Suprapubic skin (tissue), 4 donors: Measurements from ENCODE around the gene IKZF5. TPM values are rescaled to one million over a fixed set of nuclear protein-coding genes. Genes with fewer than 3 reads are reported as not detected.

Source experiments
- DNase-seq, 2 donors: peaks; one replicate each; pipeline ENCODE4 v3.0.0-alpha.2; 2019; ENCODE audit warnings: low spot score in 2 of 2
- H3K27ac ChIP-seq: fragments of 200-600 bp; sonication (generic); one replicate; pipeline ENCODE4 v1.5.1; 2019
- H3K27me3 ChIP-seq: fragments of 200-600 bp; sonication (generic); one replicate; pipeline ENCODE4 v1.5.1; 2019
- H3K36me3 ChIP-seq: fragments of 200-600 bp; sonication (generic); one replicate; pipeline ENCODE4 v1.5.1; 2019
- H3K4me1 ChIP-seq: fragments of 200-600 bp; sonication (generic); one replicate; pipeline ENCODE4 v1.5.1; 2019
- H3K4me3 ChIP-seq: fragments of 200-600 bp; sonication (generic); one replicate; pipeline ENCODE4 v1.5.1; 2019; ENCODE audit warnings: mild to moderate bottlenecking
- H3K9me3 ChIP-seq: fragments of 200-600 bp; sonication (generic); one replicate; pipeline ENCODE4 v1.5.1; 2019
- CTCF ChIP-seq, 2 donors: fragments of 200-600 bp in 1 of 2; fragments of 450-650 bp in 1 of 2; sonication (generic) in 1 of 2; IDR thresholded peaks; one replicate each; pipeline ENCODE4 v1.5.1; 2016 to 2019; ENCODE audit warnings: antibody characterized with exemption in 2 of 2, mild to moderate bottlenecking in 1 of 2, moderate library complexity in 1 of 2
- EP300 ChIP-seq: sonication (generic); formaldehyde crosslinking; IDR thresholded peaks from one replicate; pipeline ENCODE4 v1.6.1; 2017; ENCODE audit warnings: antibody characterized with exemption
- POLR2A ChIP-seq, 2 donors: fragments of 450-650 bp; IDR thresholded peaks; one replicate each; pipeline ENCODE4 v1.6.1; 2017; ENCODE audit warnings: antibody characterized with exemption in 2 of 2, mild to moderate bottlenecking in 2 of 2, moderate library complexity in 2 of 2
- POLR2AphosphoS5 ChIP-seq, 3 donors: sonication (generic); formaldehyde crosslinking; IDR thresholded peaks; one replicate each; pipeline ENCODE4 v1.6.1; 2017; ENCODE audit warnings: antibody characterized with exemption in 3 of 3
- WGBS: methylation state at CpG from one replicate; pipeline ENCODE4 v1.1.5; 2018; 5-methylcytosine and 5-hydroxymethylcytosine counted together
- total RNA-seq, 4 donors: library from RNA; depleted of rRNA; stranded (reverse); fragments of >200 nt; gene quantifications; one replicate each; pipeline ENCODE4 v1.1.0, GENCODE V29; 2016

Gene IKZF5
- total RNA-seq, 4 donors from 2014 or later: 9.5 to 25.2 (median 12.9) TPM

DNA sequence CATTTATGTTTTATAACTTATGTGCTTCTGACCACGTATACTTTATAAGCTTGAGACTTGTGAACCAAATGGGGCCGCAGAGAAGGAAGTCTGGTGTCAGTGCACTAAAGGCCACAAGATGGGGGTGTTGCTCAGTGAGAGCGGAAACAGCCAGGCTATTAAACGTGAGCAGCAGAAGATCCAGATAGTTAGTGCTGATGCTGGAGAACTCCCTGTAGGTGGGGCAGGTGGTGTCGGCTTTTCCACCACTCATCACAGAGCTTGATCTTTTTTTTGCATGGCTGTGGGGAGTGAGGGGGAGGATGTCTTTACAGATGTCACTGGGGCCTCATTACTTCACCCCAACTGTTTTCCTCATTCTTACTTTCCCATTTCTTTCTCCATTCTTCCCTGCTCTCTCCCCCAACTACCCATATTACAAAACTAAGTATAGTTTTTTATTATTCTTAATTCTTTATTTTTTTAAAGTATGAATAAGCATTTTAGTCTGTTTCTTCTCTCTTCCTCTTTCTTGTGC is 34.9 kb upstream of the IKZF5 start:
- TF ChIP-seq POLR2A (IDR thresholded peaks at IDR 0.05) (no peak), POLR2AphosphoS5 (IDR thresholded peaks at IDR 0.05) (no peak), EP300 (no peak), CTCF (IDR thresholded peaks at IDR 0.05) (peak; percentile 39 to 56)
- Histone ChIP-seq H3K4me1 (no peaks in the 10 kb centered on the region), H3K27me3 (no peaks in the 10 kb centered on the region), H3K27ac (no peak overlapping the region), H3K4me3 (no peak overlapping the region), H3K9me3 (no peaks in the 10 kb centered on the region), H3K36me3 (peaks cover 35% of the 10 kb centered on the region)
- 20% methylated on average over 5 of the region's 5 CpGs for WGBS
- no peak for DNase-seq

GRCh38 chr10:123042708-123043408 is 34.3 kb upstream of the IKZF5 start:
- 90% methylated on average over 12 of the region's 12 CpGs for WGBS
- Histone ChIP-seq H3K27ac (no peak overlapping the region), H3K4me1 (no peaks in the 10 kb centered on the region), H3K27me3 (no peaks in the 10 kb centered on the region), H3K9me3 (no peaks in the 10 kb centered on the region), H3K4me3 (no peak overlapping the region), H3K36me3 (peaks cover 35% of the 10 kb centered on the region)
- TF ChIP-seq EP300 (no peak), POLR2AphosphoS5 (IDR thresholded peaks at IDR 0.05) (no peak), CTCF (IDR thresholded peaks at IDR 0.05) (no peak), POLR2A (IDR thresholded peaks at IDR 0.05) (no peak)
- no peak for DNase-seq

GRCh38 chr10:123039632-123039930 is 31.0 kb upstream of the IKZF5 start:
- Histone ChIP-seq H3K36me3 (peaks cover 41% of the 10 kb centered on the region), H3K27ac (no peak overlapping the region)
- TF ChIP-seq POLR2AphosphoS5 (IDR thresholded peaks at IDR 0.05) (no peak), POLR2A (IDR thresholded peaks at IDR 0.05) (no peak), CTCF (IDR thresholded peaks at IDR 0.05) (no peak), EP300 (no peak)

DNA sequence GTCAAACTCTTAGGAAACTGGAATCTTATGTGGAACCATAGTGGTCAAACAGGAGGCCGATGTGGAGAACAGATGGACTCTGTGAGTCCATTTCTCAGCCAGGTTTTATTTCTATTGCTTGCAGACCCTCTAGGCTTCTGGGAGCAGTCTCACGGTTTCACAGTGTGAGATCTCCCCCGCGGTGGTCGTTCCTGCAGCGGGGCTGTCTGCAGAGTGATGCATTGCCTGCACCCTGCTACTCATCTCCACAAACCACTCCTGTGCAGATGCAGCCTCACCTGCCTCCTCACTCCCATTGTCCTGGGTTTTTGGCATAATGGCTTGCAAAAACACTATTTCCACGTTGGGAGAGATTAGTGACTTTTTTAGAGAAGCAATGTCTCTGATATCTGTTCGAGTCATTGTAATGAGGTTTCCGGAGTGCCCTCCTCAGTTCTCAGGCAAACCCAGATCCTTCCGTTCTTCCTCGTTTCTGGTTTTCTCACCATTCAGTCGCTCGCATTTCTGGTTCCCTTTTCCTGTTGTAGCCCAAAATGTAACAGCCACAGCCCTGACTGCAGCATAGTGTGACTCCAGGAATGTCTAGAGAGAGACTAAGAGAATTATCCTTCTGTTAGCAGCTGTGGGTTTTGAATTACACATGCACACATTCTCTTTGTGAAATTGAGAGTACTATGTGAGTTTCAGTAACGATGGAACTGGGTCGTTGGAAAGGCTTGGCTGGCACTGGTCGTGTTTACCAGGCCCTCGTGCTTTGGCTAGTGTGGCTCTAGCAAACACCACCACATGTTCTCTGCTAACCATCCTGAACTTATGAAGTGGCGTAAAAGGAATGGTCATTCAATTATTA is 30.4 kb upstream of the IKZF5 start:
- TF ChIP-seq POLR2AphosphoS5 (IDR thresholded peaks at IDR 0.05): no peak
- TF ChIP-seq POLR2A (IDR thresholded peaks at IDR 0.05): no peak
- no peak for TF ChIP-seq CTCF (IDR thresholded peaks at IDR 0.05)
- TF ChIP-seq EP300: no peak
- Histone ChIP-seq H3K4me3 (no peak overlapping the region), H3K4me1 (no peaks in the 10 kb centered on the region), H3K36me3 (peaks cover 41% of the 10 kb centered on the region), H3K27ac (no peak overlapping the region), H3K9me3 (no peaks in the 10 kb centered on the region), H3K27me3 (no peaks in the 10 kb centered on the region)
- 79% methylated on average over 18 of the region's 18 CpGs for WGBS
- no peak for DNase-seq

More at GRCh38 chr10:123039632-123039930, 31.0 kb upstream of the IKZF5 start:
- Histone ChIP-seq H3K9me3 (no peaks in the 10 kb centered on the region), H3K27me3 (no peaks in the 10 kb centered on the region), H3K4me1 (no peaks in the 10 kb centered on the region), H3K4me3 (no peak overlapping the region)
- DNase-seq: no peak

- H3K27ac ChIP-seq: no peak overlapping the region
- TF ChIP-seq POLR2AphosphoS5 (IDR thresholded peaks at IDR 0.05) (no peak), CTCF (IDR thresholded peaks at IDR 0.05) (no peak), POLR2A (IDR thresholded peaks at IDR 0.05) (no peak), EP300 (no peak)
Observed at GRCh38 chr10:123035467-123036086, 27.0 kb upstream of the IKZF5 start.

More at GRCh38 chr10:123035467-123036086, 27.0 kb upstream of the IKZF5 start:
- Histone ChIP-seq H3K4me3 (no peak overlapping the region), H3K36me3 (peaks cover 33% of the 10 kb centered on the region), H3K9me3 (no peaks in the 10 kb centered on the region), H3K27me3 (no peaks in the 10 kb centered on the region), H3K4me1 (no peaks in the 10 kb centered on the region)
- no peak for DNase-seq
- whole genome bisulfite sequencing: 90% methylated on average over 8 of the region's 8 CpGs
